K562 (cell line): Measurements from ENCODE around the gene AGAP1. TPM values are rescaled to one million over a fixed set of nuclear protein-coding genes. Genes with fewer than 3 reads are reported as not detected.

ENCODE experiments used
- ATAC-seq: fragments of 200-7000 bp; cut with Tn5 transposase; 3 replicates; pipeline ENCODE4 v1.9.1; 2020; ENCODE audit warnings: moderate library complexity
- BruUV-seq: library from RNA; stranded (reverse); fragments of 400-500 nt; replicated peaks from 2 replicates; lab custom pipeline; 2021; lab: Mats Ljungman, UMichigan
- CTCF ChIA-PET: fragments of 300-600 bp; formaldehyde crosslinking; extraction: SDS; loops from one replicate; lab custom pipeline; 2021; ENCODE audit warnings: low intra/inter-chr PET ratio; lab: Yijun Ruan, JAX
- POLR2A ChIA-PET: fragments of 300-600, 350-650 bp; sonication (Branson Sonifier 250); formaldehyde crosslinking; extraction: SDS; loops from one replicate; lab custom pipeline; 2021; ENCODE audit warnings: antibody characterized with exemption, inconsistent platforms; lab: Yijun Ruan, JAX
- DNase-seq, 4 experiments: peaks; one replicate each; pipeline versions ENCODE4 v3.0.0 to v3.0.0-alpha.2; 2011 to 2018; ENCODE audit warnings: low spot score in 3 of 4, mixed read lengths in 3 of 4; ENCODE audit errors: extremely low read depth in 1 of 4
- FAIRE-seq: peaks from 2 replicates; lab custom pipeline; 2011; peaks lifted over from hg19 to GRCh38; lab: Jason Lieb, UNC
- H2AFZ ChIP-seq: 2 replicates; pipeline ENCODE4 v1.6.0; 2011; ENCODE audit warnings: low read depth, low read length, control low read depth, inconsistent platforms
- H3K27ac ChIP-seq: fragments of 200-600 bp; 3 replicates; pipeline ENCODE4 v1.8.0; 2011; ENCODE audit warnings: low read depth, mild to moderate bottlenecking, control low read depth, inconsistent platforms, low read length, moderate library complexity, mixed read lengths; ENCODE audit errors: extremely low read depth
- H3K27me3 ChIP-seq, 2 experiments: fragments of 300-600 bp in 1 of 2; 2 replicates in 1 of 2; 3 replicates in 1 of 2; pipeline versions ENCODE4 v1.6.0 to v1.8.0; 2011; ENCODE audit warnings: inconsistent platforms in 2 of 2, low read length in 2 of 2, mild to moderate bottlenecking in 1 of 2, mixed read lengths in 1 of 2, moderate library complexity in 1 of 2; ENCODE audit not compliant: control insufficient read depth in 2 of 2, insufficient read depth in 2 of 2
- H3K36me3 ChIP-seq: fragments of 300-600 bp; 3 replicates; pipeline ENCODE4 v1.8.0; 2011; ENCODE audit warnings: mild to moderate bottlenecking, low read length, inconsistent platforms; ENCODE audit not compliant: control insufficient read depth, insufficient read depth
- H3K4me1 ChIP-seq, 2 experiments: fragments of 200-600 bp in 1 of 2; replicated peaks in 1 of 2; 2 replicates in 1 of 2; 3 replicates in 1 of 2; pipeline versions ENCODE4 v1.5.1 to v1.8.0; 2011; ENCODE audit warnings: inconsistent platforms in 2 of 2, low read length in 2 of 2, mild to moderate bottlenecking in 1 of 2, mixed read lengths in 1 of 2, moderate library complexity in 1 of 2; ENCODE audit not compliant: control insufficient read depth in 2 of 2, insufficient read depth in 2 of 2
- H3K4me2 ChIP-seq: 2 replicates; pipeline ENCODE4 v1.6.1; 2011; ENCODE audit warnings: low read length, control low read depth, inconsistent platforms, mixed read lengths; ENCODE audit not compliant: insufficient read depth
- H3K4me3 ChIP-seq: fragments of 200-600 bp; sonication (generic), shearing (Covaris generic); 2 replicates; pipeline ENCODE4 v1.5.1; 2016; ENCODE audit warnings: control low read depth, inconsistent platforms
- H3K79me2 ChIP-seq: fragments of 200-600 bp; 3 replicates; pipeline ENCODE4 v1.8.0; 2011; ENCODE audit warnings: low read length, inconsistent platforms; ENCODE audit not compliant: control insufficient read depth, insufficient read depth
- H3K9ac ChIP-seq, 2 experiments: 2 replicates each; pipeline versions ENCODE4 v1.6.0 to v1.6.1; 2011; ENCODE audit warnings: low read depth in 2 of 2, low read length in 2 of 2, control low read depth in 1 of 2, inconsistent platforms in 1 of 2, mild to moderate bottlenecking in 1 of 2, mixed read lengths in 1 of 2; ENCODE audit not compliant: insufficient read depth in 1 of 2
- H3K9me1 ChIP-seq: one replicate; pipeline ENCODE4 v1.6.0; 2011; ENCODE audit warnings: inconsistent platforms, mild to moderate bottlenecking, low read length, moderate library complexity; ENCODE audit not compliant: control insufficient read depth, insufficient read depth
- H3K9me3 ChIP-seq: replicated peaks from 2 replicates; pipeline ENCODE4 v1.5.1; 2011; ENCODE audit warnings: low read depth, low read length, inconsistent platforms; ENCODE audit not compliant: control insufficient read depth, insufficient read depth
- H4K20me1 ChIP-seq: replicated peaks from 2 replicates; pipeline ENCODE4 v1.6.1; 2011; ENCODE audit warnings: low read length, inconsistent platforms, mixed read lengths; ENCODE audit not compliant: control insufficient read depth, insufficient read depth
- ARID2 ChIP-seq: fragments of 450-650 bp; IDR thresholded peaks from 2 replicates; pipeline ENCODE4 v1.6.1; 2017; ENCODE audit warnings: antibody characterized with exemption, mild to moderate bottlenecking
- HMGXB4 ChIP-seq: sonication (generic); formaldehyde crosslinking; IDR thresholded peaks from 2 replicates; pipeline ENCODE4 v1.8.1; 2023; ENCODE audit warnings: mild to moderate bottlenecking, missing genetic modification reagents
- KLF13 ChIP-seq: fragments of 450-650 bp; IDR thresholded peaks from 2 replicates; pipeline ENCODE4 v1.6.1; 2016; ENCODE audit warnings: missing genetic modification characterization, low read depth, mild to moderate bottlenecking, missing compliant biosample characterization, moderate library complexity, borderline replicate concordance
- MITF ChIP-seq: IDR thresholded peaks from 2 replicates; pipeline ENCODE4 v1.6.1; 2014; ENCODE audit warnings: antibody characterized with exemption
- POLR2AphosphoS5 ChIP-seq: IDR thresholded peaks from 2 replicates; pipeline ENCODE4 v1.6.1; 2011; ENCODE audit warnings: mild to moderate bottlenecking, low read depth, low read length, moderate library complexity; ENCODE audit not compliant: control insufficient read depth, insufficient read depth
- WGBS: fragments of 100-300 bp; shearing (Covaris generic); methylation state at CpG from one replicate; pipeline ENCODE4 v1.1.6; 2016; ENCODE audit warnings: low coverage, mixed read lengths; ENCODE audit not compliant: insufficient coverage; ENCODE audit errors: missing lambda C conversion rate; 5-methylcytosine and 5-hydroxymethylcytosine counted together
- in situ Hi-C: fragments of 300-500 bp; cut with MboI; formaldehyde crosslinking; loops from 4 replicates; pipeline ENCODE4 v1.15.0; 2018; ENCODE audit warnings: inconsistent platforms, mixed read lengths
- intact Hi-C: fragments of 100-400 bp; cut with micrococcal nuclease; formaldehyde crosslinking; loops from 2 replicates; pipeline ENCODE4 v1.14.2; 2022
- polyA plus RNA-seq, 8 experiments: library from polyadenylated mRNA; depleted of rRNA in 4 of 8; stranded (reverse) in 5 of 8; unstranded in 3 of 8; fragments of >200 nt; fragmentation: Nextera tagmentation in 2 of 8; fragmentation: Illumina TruSeq in 1 of 8; extraction: Ambion mirVana in 2 of 8; extraction: Trizol in 1 of 8; gene quantifications; 2 replicates each; pipeline versions ENCODE4 v1.2.1 to v1.2.3, GENCODE V29; 2011 to 2014; ENCODE audit warnings: inconsistent platforms in 1 of 8, missing spikeins in 1 of 8
- total RNA-seq, 7 experiments: library from RNA; depleted of rRNA in 6 of 7; stranded (reverse); fragments of >200 nt in 6 of 7; fragmentation: Illumina TruSeq in 2 of 7; extraction: Trizol in 2 of 7; gene quantifications; 2 replicates each; pipeline versions ENCODE4 v1.2.1 to v1.2.3, GENCODE V29; 2011 to 2021; ENCODE audit warnings: low replicate concordance in 1 of 7

Gene AGAP1
- total and polyA plus RNA-seq, 9 of the 15 experiments (the other 6 are each of a cell fraction or from before 2014, with no cell fraction given) = 1.3 to 24.0 (median 10.6) TPM

- H3K36me3 ChIP-seq = no peaks in the 10 kb centered on the region
- in situ Hi-C loops (no loop called here), intact Hi-C loops (no loop called here)
- ATAC-seq (no peak), FAIRE-seq (no peak), DNase-seq (no peak)
- H4K20me1 ChIP-seq = no peaks in the 10 kb centered on the region
- no peaks in the 10 kb centered on the region for H3K27me3 ChIP-seq
- no TSS peak for BruUV-seq
- H3K9me1 ChIP-seq = no peaks in the 10 kb centered on the region
- H3K4me2 ChIP-seq = no peak overlapping the region
- no peak overlapping the region for H3K27ac ChIP-seq
- H3K4me3 ChIP-seq = no peak overlapping the region
- no peaks in the 10 kb centered on the region for H3K4me1 ChIP-seq
- no peaks in the 10 kb centered on the region for H3K79me2 ChIP-seq
- CTCF ChIA-PET = no interaction called here
- H2AFZ ChIP-seq = no peak overlapping the region
- POLR2A ChIA-PET = no interaction called here
- WGBS = 93% methylated on average over 6 of the region's 6 CpGs
- no peaks in the 10 kb centered on the region for H3K9me3 ChIP-seq
- no peak overlapping the region for H3K9ac ChIP-seq
- TF ChIP-seq ARID2 (no peak), POLR2AphosphoS5 (no peak)
Observed at GRCh38 chr2:235835810-235836209, 342.0 kb downstream of the AGAP1 start.

GRCh38 chr2:235836491-235836911, 342.7 kb downstream of the AGAP1 start:
- FAIRE-seq (no peak), ATAC-seq (no peak), DNase-seq (no peak)
- Histone ChIP-seq H3K27me3 (no peaks in the 10 kb centered on the region), H4K20me1 (no peaks in the 10 kb centered on the region), H2AFZ (no peak overlapping the region), H3K9ac (no peak overlapping the region), H3K4me1 (no peaks in the 10 kb centered on the region), H3K79me2 (no peaks in the 10 kb centered on the region), H3K36me3 (no peaks in the 10 kb centered on the region), H3K9me1 (no peaks in the 10 kb centered on the region), H3K9me3 (no peaks in the 10 kb centered on the region), H3K27ac (no peak overlapping the region), H3K4me2 (no peak overlapping the region), H3K4me3 (no peak overlapping the region)
- intact Hi-C loops = no loop called here
- ChIA-PET CTCF (no interaction called here), POLR2A (no interaction called here)
- in situ Hi-C loops = no loop called here
- WGBS = 77% methylated on average over 6 of the region's 7 CpGs
- no TSS peak for BruUV-seq
- TF ChIP-seq KLF13 (tag) (no peak), MITF (no peak), HMGXB4 (CRISPR knock-in tag) (no peak)
